ENCODE results near the gene PROSER3.

Gene PROSER3

DNA sequence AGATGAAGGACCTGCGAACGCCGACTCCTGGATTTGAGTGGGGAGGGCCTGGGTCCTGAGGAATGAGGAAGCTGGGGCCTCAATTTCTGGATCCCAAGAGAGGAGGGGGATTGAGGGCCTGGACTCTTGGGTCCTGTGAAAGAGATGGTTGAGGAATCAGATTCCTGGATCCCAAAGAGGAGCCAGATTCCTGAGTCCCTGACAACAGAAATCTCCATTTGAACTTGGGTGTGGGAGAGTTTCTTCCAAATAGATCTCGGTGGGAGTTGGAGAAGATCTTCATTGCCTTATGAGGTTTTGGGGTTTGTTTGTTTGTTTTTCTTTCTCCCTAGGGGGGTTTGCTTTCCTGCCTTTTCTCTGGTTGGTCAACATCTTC lies 11.9 kb upstream of the PROSER3 start:
- H3K4me3 ChIP-seq (ENCODE audit: low read depth in 1 of 2, low read length in 2 of 2), result peak overlapping the region; percentile 90 to 91
- no peaks in the 10 kb centered on the region for H3K9me3 ChIP-seq (ENCODE audit: control insufficient read depth in 1 of 2, low read length in 2 of 2)
- peaks cover 0 to 3% of the 10 kb centered on the region in 2 donors for H3K36me3 ChIP-seq (ENCODE audit: control insufficient read depth in 1 of 2, insufficient read depth in 2 of 2, low read length in 2 of 2)
- peaks cover 26 to 36% of the 10 kb centered on the region in 2 donors for H3K4me1 ChIP-seq (ENCODE audit: control insufficient read depth in 1 of 2, insufficient read depth in 2 of 2, low read length in 2 of 2)
- peak overlapping the region; percentile 85 to 88 for H3K9ac ChIP-seq (ENCODE audit: low read depth in 1 of 2, low read length in 2 of 2)
- no peaks in the 10 kb centered on the region for H3K27me3 ChIP-seq (ENCODE audit: control insufficient read depth in 1 of 2, insufficient read depth in 2 of 2, low read length in 2 of 2)
- H3K27ac ChIP-seq (ENCODE audit: low read depth, low read length), result peak overlapping the region; percentile 20

DNA sequence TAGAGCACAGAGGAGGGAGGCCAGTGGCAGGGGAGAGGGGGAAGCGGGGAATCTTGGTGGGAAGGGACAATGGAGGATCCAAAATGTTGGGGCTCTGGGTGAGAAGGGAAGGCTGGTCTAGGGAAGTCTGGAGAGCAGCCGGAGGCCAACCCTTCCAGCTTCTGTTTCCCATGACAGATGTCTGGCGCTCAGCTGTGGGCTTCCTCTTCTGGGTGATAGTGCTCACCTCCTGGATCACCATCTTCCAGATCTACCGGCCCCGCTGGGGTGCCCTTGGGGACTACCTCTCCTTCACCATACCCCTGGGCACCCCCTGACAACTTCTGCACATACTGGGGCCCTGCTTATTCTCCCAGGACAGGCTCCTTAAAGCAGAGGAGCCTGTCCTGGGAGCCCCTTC lies 11.4 kb upstream of the PROSER3 start:
- Histone ChIP-seq H3K27ac (ENCODE audit: low read depth, low read length) (no peak overlapping the region), H3K27me3 (ENCODE audit: control insufficient read depth in 1 of 2, insufficient read depth in 2 of 2, low read length in 2 of 2) (no peaks in the 10 kb centered on the region), H3K36me3 (ENCODE audit: control insufficient read depth in 1 of 2, insufficient read depth in 2 of 2, low read length in 2 of 2) (peaks cover 0 to 3% of the 10 kb centered on the region in 2 donors), H3K9ac (ENCODE audit: low read depth in 1 of 2, low read length in 2 of 2) (peak overlapping the region; percentile 85 to 88), H3K9me3 (ENCODE audit: control insufficient read depth in 1 of 2, low read length in 2 of 2) (no peaks in the 10 kb centered on the region), H3K4me1 (ENCODE audit: control insufficient read depth in 1 of 2, insufficient read depth in 2 of 2, low read length in 2 of 2) (peaks cover 25 to 35% of the 10 kb centered on the region in 2 donors), H3K4me3 (ENCODE audit: low read depth in 1 of 2, low read length in 2 of 2) (peak overlapping the region; percentile 90 to 91)

DNA sequence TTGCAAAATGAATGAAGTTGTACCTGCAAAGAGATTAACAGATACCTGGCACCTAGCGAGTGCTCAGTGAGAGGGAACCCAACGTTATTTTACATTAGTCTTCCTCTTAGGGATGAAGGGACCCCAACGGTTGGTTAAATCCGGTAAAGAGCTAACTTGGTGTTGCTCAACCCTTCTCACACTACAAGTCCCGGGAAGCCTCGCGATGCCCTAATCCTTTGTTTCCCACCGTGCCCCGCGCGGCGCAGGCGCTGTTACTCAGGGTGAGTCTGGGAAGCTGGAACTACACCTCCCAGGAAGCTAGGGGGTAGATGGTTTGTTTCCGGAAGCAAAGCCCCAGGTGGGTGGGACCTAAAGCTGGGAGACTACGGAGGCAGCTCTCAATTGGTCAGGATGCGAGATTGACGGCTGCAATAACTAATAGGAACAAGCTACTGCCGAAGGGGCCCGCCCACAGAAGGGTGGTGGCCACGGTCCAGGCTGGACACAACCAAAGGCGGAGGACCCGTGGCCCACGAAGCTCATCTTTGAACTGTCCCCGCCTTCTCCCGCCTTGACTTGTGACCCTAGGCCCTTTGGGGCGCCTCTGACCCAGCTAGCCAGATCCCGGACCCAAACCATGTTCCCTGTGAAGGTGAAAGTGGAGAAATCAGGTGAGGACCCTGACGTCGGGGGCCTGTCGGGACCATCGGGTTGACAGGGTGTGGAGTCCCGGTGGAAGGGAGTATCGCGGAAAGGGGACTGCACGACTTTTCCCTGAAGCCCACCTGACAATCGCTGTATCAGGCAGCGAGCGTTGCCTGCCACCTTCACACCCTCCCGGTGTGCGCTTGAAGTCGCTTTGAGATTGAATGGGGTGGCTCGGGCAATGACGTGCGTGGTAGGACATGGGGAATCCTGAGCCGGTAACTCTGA lies 9.6 kb upstream of the PROSER3 start, which contains the start of gene LIN37:
Gene LIN37 (plus strand): TSS at position 471 of the 915 bp plus-strand sequence. CDS start 149 bp downstream, at position 620.
- Histone ChIP-seq H3K36me3 (ENCODE audit: control insufficient read depth in 1 of 2, insufficient read depth in 2 of 2, low read length in 2 of 2) (peaks cover 9 to 16% of the 10 kb centered on the region in 2 donors), H3K4me3 (ENCODE audit: low read depth in 1 of 2, low read length in 2 of 2) (peak within 1 kb of the TSS; percentile 100), H3K27ac (ENCODE audit: low read depth, low read length) (peak within 1 kb of the TSS; percentile 69), H3K27me3 (ENCODE audit: control insufficient read depth in 1 of 2, insufficient read depth in 2 of 2, low read length in 2 of 2) (no peaks in the 10 kb centered on the region), H3K9ac (ENCODE audit: low read depth in 1 of 2, low read length in 2 of 2) (peak within 1 kb of the TSS; percentile 94 to 98), H3K9me3 (ENCODE audit: control insufficient read depth in 1 of 2, low read length in 2 of 2) (no peaks in the 10 kb centered on the region), H3K4me1 (ENCODE audit: control insufficient read depth in 1 of 2, insufficient read depth in 2 of 2, low read length in 2 of 2) (peaks cover 25 to 35% of the 10 kb centered on the region in 2 donors)

DNA sequence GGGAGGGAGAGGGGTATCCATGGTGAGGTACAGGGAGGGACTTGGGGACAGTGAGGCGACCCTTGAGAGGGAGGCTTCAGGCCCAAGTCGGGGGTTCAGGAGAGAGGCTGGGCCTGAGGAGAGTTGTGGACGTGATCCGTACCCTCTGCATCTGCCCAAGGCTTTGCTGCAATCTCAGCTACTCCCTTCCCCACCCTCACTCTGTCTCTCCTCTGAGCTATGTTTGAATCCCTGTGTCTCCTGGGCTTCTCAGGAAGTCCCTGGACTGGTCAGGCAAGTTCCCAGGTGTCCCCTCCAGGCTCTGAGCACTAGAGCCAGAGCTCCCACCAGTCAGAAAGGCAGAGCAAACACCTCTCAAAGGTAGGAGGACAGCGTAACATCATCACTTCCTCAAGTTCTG lies 7.8 kb upstream of the PROSER3 start:
- no peaks in the 10 kb centered on the region for H3K9me3 ChIP-seq (ENCODE audit: control insufficient read depth in 1 of 2, low read length in 2 of 2)
- no peak overlapping the region for H3K27ac ChIP-seq (ENCODE audit: low read depth, low read length)
- H3K4me1 ChIP-seq (ENCODE audit: control insufficient read depth in 1 of 2, insufficient read depth in 2 of 2, low read length in 2 of 2), result peaks cover 18 to 24% of the 10 kb centered on the region in 2 donors
- H3K36me3 ChIP-seq (ENCODE audit: control insufficient read depth in 1 of 2, insufficient read depth in 2 of 2, low read length in 2 of 2), result peaks cover 10 to 25% of the 10 kb centered on the region in 2 donors
- H3K9ac ChIP-seq (ENCODE audit: low read depth in 1 of 2, low read length in 2 of 2), result no peak overlapping the region
- H3K4me3 ChIP-seq (ENCODE audit: low read depth in 1 of 2, low read length in 2 of 2), result no peak overlapping the region
- H3K27me3 ChIP-seq (ENCODE audit: control insufficient read depth in 1 of 2, insufficient read depth in 2 of 2, low read length in 2 of 2), result no peaks in the 10 kb centered on the region

DNA sequence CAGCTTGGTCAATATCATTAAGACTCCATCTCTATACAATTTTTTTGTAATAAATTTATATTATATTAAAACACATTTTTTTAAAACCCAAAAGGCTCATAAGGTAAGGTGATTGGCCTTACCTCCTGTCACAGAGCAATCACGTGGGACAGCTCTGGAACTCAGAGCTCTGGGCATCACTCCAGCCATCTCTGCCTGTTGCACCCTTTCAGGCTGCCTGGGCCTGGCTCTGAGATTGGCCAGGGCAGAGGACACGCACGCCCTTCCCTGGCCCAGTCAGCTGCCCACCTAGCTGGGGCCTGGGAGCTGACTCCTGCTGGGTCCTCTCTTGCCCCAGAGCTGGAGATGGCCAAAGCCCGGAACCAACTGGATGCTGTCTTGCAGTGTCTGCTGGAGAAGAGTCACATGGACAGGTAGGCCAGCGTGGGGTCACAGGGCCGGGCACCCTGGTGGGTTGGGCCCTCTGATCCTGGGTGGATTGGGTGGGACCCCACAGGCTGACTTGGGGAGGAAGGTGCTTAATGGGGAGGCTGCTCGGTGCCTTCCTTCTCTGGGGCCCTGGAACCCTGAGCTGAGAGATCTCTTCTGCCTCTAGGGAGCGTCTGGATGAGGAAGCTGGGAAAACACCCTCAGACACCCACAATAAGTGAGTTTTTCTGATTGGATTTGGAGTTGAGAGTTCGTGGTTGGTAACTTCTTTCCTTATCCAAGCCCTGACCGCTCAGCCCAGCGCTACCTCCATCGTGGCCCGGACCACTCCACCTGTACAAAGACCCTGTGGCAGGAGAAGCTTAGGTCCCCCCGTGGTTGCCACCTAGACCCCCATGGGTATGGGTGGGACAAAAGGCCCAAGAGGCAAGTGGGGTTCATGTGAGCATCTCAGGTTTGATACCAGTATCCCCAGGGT lies 5.9 kb upstream of the PROSER3 start:
- no peak overlapping the region for H3K27ac ChIP-seq (ENCODE audit: low read depth, low read length)

DNA sequence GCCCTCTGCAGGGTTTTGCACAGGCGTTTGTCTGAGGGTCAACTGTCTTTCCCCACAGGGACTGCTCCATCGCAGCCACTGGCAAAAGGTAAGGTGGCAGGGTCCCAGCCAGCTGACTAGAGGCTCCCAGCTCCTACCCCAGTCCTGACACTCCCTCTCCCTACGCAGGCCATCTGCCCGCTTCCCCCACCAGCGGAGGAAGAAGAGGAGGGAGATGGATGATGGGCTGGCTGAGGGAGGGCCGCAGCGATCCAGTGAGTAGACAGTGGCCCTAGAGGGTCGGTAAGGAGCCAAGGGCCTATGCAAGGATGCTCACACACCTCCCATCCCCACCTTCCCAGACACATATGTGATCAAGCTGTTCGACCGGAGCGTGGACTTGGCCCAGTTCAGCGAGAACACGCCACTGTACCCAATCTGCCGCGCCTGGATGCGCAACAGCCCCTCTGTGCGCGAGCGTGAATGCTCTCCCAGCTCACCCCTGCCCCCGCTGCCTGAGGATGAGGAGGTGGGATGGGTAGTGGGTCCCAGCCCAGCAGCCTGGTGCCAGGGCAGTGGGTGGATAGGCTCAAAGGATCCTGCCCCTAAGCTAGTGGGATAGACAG lies 5.1 kb upstream of the PROSER3 start:
- peaks cover 0 to 4% of the 10 kb centered on the region in 2 donors for H3K27me3 ChIP-seq (ENCODE audit: control insufficient read depth in 1 of 2, insufficient read depth in 2 of 2, low read length in 2 of 2)
- no peak overlapping the region for H3K4me3 ChIP-seq (ENCODE audit: low read depth in 1 of 2, low read length in 2 of 2)
- peaks cover 10 to 25% of the 10 kb centered on the region in 2 donors for H3K36me3 ChIP-seq (ENCODE audit: control insufficient read depth in 1 of 2, insufficient read depth in 2 of 2, low read length in 2 of 2)
- H3K9ac ChIP-seq (ENCODE audit: low read depth in 1 of 2, low read length in 2 of 2), result no peak overlapping the region
- no peaks in the 10 kb centered on the region for H3K9me3 ChIP-seq (ENCODE audit: control insufficient read depth in 1 of 2, low read length in 2 of 2)
- H3K4me1 ChIP-seq (ENCODE audit: control insufficient read depth in 1 of 2, insufficient read depth in 2 of 2, low read length in 2 of 2), result peaks cover 17 to 31% of the 10 kb centered on the region in 2 donors
- no peak overlapping the region for H3K27ac ChIP-seq (ENCODE audit: low read depth, low read length)

More for the DNA sequence above, 5.9 kb upstream of the PROSER3 start:
- no peak overlapping the region for H3K4me3 ChIP-seq (ENCODE audit: low read depth in 1 of 2, low read length in 2 of 2)
- peaks cover 0 to 4% of the 10 kb centered on the region in 2 donors for H3K27me3 ChIP-seq (ENCODE audit: control insufficient read depth in 1 of 2, insufficient read depth in 2 of 2, low read length in 2 of 2)
- peaks cover 15 to 28% of the 10 kb centered on the region in 2 donors for H3K4me1 ChIP-seq (ENCODE audit: control insufficient read depth in 1 of 2, insufficient read depth in 2 of 2, low read length in 2 of 2)
- peaks cover 10 to 25% of the 10 kb centered on the region in 2 donors for H3K36me3 ChIP-seq (ENCODE audit: control insufficient read depth in 1 of 2, insufficient read depth in 2 of 2, low read length in 2 of 2)
- no peak overlapping the region for H3K9ac ChIP-seq (ENCODE audit: low read depth in 1 of 2, low read length in 2 of 2)
- no peaks in the 10 kb centered on the region for H3K9me3 ChIP-seq (ENCODE audit: control insufficient read depth in 1 of 2, low read length in 2 of 2)

DNA sequence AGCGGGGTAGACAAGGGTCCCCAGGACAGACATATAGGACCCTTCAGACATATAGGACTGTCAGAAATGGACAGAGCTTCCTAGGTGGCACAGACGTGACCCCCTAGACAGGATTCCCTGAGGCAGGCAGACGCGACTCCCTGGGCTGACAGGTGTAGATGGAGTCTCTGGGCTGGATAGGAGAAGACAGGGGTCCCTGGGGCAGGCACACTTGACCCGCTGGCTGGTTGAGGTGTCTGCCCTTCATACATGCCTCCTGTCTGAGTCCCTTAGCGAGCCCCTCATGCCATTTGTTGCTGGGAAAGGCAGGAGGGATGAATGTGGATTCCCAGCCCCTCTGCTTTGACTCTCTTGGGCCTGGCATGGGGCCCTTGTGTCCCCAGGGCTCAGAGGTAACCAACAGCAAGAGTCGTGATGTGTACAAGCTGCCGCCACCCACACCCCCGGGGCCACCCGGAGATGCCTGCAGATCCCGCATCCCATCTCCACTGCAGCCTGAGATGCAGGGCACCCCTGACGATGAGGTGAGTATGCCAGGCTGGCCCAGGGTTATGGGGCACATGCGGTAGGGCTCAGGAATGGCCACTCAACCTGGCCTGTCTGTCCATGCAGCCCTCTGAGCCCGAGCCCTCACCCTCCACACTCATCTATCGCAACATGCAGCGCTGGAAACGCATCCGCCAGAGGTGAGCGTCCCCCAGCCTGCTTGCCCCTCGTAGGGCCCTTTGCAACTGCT lies 4.2 kb upstream of the PROSER3 start:
- H3K27me3 ChIP-seq (ENCODE audit: control insufficient read depth in 1 of 2, insufficient read depth in 2 of 2, low read length in 2 of 2), result peaks cover 0 to 4% of the 10 kb centered on the region in 2 donors
- H3K9me3 ChIP-seq (ENCODE audit: control insufficient read depth in 1 of 2, low read length in 2 of 2), result no peaks in the 10 kb centered on the region
- no peak overlapping the region for H3K27ac ChIP-seq (ENCODE audit: low read depth, low read length)
- no peak overlapping the region for H3K4me3 ChIP-seq (ENCODE audit: low read depth in 1 of 2, low read length in 2 of 2)
- H3K36me3 ChIP-seq (ENCODE audit: control insufficient read depth in 1 of 2, insufficient read depth in 2 of 2, low read length in 2 of 2), result peaks cover 10 to 25% of the 10 kb centered on the region in 2 donors
- H3K4me1 ChIP-seq (ENCODE audit: control insufficient read depth in 1 of 2, insufficient read depth in 2 of 2, low read length in 2 of 2), result peaks cover 15 to 32% of the 10 kb centered on the region in 2 donors
- H3K9ac ChIP-seq (ENCODE audit: low read depth in 1 of 2, low read length in 2 of 2), result no peak overlapping the region

DNA sequence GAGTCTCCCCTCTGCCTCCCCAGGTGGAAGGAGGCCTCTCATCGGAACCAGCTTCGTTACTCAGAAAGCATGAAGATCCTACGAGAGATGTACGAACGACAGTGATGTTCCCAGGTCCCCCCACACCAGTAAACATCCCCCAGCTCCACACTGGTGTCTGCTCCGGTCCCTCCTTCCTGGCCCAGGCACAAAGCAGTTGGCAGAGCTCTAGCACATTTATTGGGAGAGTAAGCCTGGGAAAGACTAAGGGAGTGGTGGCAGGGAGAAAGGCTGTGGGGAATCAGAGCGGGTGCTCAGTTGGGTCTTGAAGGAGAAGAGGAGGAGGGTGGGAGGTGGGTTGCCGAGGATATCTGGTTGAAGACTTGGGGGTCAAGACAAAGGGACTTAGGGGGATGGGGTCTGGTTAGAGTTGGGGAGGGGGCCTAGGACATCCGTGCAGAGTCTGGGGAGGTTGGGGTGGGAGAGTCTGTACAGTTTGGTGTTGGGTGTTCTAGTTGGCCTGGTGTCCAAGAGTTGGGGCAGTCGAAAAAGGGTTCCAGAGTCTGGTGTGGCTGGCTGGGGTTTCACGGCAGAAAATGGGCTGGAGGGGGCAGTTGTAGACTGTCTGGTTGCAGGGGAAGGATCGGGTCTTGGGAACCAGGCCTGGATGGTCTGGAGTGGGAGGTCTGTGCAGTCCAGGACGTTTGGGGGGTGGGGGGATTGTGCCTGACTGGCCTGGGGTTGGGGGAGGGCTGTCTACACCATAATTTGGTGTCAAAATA lies 3.4 kb upstream of the PROSER3 start:
- Histone ChIP-seq H3K27ac (ENCODE audit: low read depth, low read length) (no peak overlapping the region), H3K27me3 (ENCODE audit: control insufficient read depth in 1 of 2, insufficient read depth in 2 of 2, low read length in 2 of 2) (peaks cover 0 to 4% of the 10 kb centered on the region in 2 donors), H3K9me3 (ENCODE audit: control insufficient read depth in 1 of 2, low read length in 2 of 2) (no peaks in the 10 kb centered on the region), H3K4me1 (ENCODE audit: control insufficient read depth in 1 of 2, insufficient read depth in 2 of 2, low read length in 2 of 2) (peaks cover 19 to 33% of the 10 kb centered on the region in 2 donors), H3K36me3 (ENCODE audit: control insufficient read depth in 1 of 2, insufficient read depth in 2 of 2, low read length in 2 of 2) (peaks cover 10 to 26% of the 10 kb centered on the region in 2 donors), H3K4me3 (ENCODE audit: low read depth in 1 of 2, low read length in 2 of 2) (peak overlapping the region in 1 of 2 donors; percentile 52), H3K9ac (ENCODE audit: low read depth in 1 of 2, low read length in 2 of 2) (no peak overlapping the region)
